ENCODE results near the gene SLK.

SLK gene

DNA sequence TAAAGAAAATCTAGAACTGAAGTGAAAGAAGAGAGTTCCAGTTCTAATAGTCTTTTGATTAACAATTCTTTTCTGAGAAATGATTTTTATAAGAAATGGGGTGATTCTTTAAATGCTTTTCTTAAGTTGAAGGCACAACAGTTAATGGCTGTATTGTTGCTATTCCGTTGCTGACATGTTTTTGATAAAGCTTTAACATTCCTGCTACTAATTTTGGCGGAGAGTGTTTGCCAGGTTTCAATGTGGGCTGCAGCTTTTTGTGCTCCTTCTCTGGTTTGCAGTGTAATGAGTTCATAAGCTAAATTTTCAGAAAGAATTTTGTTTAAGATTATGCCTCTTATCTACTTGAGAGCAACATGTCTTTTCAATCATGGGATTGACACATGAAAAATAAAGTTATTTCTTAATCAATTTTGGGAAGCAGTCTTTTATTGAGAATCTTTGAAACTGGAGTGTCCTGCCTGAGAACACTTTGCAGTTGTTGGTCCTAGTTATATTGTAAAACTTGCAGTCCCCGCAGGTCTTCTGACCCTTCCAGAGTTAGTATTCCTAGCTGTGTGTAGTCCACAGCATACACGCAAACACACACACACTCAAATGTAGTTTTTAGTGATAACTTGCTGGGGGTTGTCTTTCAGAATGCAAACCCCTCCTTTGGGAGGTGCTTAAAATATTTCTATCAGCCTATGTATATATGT is 62.0 kb downstream of the SLK start:
- H3K27ac ChIP-seq (ENCODE audit: low read depth, low read length), result no peak overlapping the region
- no peaks in the 10 kb centered on the region for H3K9me2 ChIP-seq (replicated peaks; ENCODE audit: insufficient read depth, low read length)
- no peaks in the 10 kb centered on the region for H3K27me3 ChIP-seq (ENCODE audit: low read length)
- peaks cover 19% of the 10 kb centered on the region; the same call in 1 of the 2 replicates for H3K36me3 ChIP-seq (ENCODE audit: low read length)
- no peak overlapping the region for H3K4me2 ChIP-seq (ENCODE audit: low read depth, low read length, poor library complexity, severe bottlenecking)
- no peaks in the 10 kb centered on the region for H3K9me3 ChIP-seq (ENCODE audit: insufficient read depth, low read length)
- H3F3A ChIP-seq (ENCODE audit: insufficient read depth), result no peaks in the 10 kb centered on the region
- no peak overlapping the region for H3K4me3 ChIP-seq (ENCODE audit: insufficient read depth, low read length, poor library complexity, severe bottlenecking)
- H4K20me1 ChIP-seq (ENCODE audit: low read depth, low read length), result no peaks in the 10 kb centered on the region
- H3K79me2 ChIP-seq (ENCODE audit: insufficient read depth, low read length), result no peaks in the 10 kb centered on the region
- no peak overlapping the region for H2AFZ ChIP-seq (ENCODE audit: low read depth, low read length, severe bottlenecking)
- H3K9ac ChIP-seq (ENCODE audit: low read length), result no peak overlapping the region
- TF ChIP-seq EZH2phosphoT487 (conservative IDR thresholded peaks at IDR 0.05; ENCODE audit: low read length), result no peak
- TF ChIP-seq, protein P1, sequence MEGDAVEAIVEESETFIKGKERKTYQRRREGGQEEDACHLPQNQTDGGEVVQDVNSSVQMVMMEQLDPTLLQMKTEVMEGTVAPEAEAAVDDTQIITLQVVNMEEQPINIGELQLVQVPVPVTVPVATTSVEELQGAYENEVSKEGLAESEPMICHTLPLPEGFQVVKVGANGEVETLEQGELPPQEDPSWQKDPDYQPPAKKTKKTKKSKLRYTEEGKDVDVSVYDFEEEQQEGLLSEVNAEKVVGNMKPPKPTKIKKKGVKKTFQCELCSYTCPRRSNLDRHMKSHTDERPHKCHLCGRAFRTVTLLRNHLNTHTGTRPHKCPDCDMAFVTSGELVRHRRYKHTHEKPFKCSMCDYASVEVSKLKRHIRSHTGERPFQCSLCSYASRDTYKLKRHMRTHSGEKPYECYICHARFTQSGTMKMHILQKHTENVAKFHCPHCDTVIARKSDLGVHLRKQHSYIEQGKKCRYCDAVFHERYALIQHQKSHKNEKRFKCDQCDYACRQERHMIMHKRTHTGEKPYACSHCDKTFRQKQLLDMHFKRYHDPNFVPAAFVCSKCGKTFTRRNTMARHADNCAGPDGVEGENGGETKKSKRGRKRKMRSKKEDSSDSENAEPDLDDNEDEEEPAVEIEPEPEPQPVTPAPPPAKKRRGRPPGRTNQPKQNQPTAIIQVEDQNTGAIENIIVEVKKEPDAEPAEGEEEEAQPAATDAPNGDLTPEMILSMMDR (IDR thresholded peaks at IDR 0.05; ENCODE audit: insufficient read depth, low read length, poor library complexity, severe bottlenecking), result no peak

DNA sequence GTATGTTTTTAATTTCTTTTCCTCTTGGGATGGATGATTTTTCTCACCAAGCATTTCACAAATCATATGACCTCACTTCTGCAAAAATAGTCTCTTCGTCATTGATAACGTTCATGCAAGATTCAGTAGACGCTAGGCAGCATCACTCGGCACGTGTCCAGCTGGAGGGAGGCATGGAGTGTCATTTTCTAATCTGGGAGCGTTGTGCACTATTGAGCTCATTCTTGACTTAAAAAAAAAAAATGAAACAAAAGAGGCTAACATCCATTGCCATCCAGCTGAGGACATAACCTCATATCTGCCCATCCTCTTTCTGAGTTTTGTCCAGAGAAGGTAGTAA is 62.6 kb downstream of the SLK start:
- no peaks in the 10 kb centered on the region for H4K20me1 ChIP-seq (ENCODE audit: low read depth, low read length)
- no peak overlapping the region for H3K4me2 ChIP-seq (ENCODE audit: low read depth, low read length, poor library complexity, severe bottlenecking)
- H3K9ac ChIP-seq (ENCODE audit: low read length), result no peak overlapping the region
- TF ChIP-seq EZH2phosphoT487 (conservative IDR thresholded peaks at IDR 0.05; ENCODE audit: low read length), result no peak
- TF ChIP-seq, protein P1 (IDR thresholded peaks at IDR 0.05; ENCODE audit: insufficient read depth, low read length, poor library complexity, severe bottlenecking), result no peak
- H2AFZ ChIP-seq (ENCODE audit: low read depth, low read length, severe bottlenecking), result no peak overlapping the region
- peaks cover 19% of the 10 kb centered on the region; the same call in 1 of the 2 replicates for H3K36me3 ChIP-seq (ENCODE audit: low read length)
- H3K27me3 ChIP-seq (ENCODE audit: low read length), result no peaks in the 10 kb centered on the region
- no peaks in the 10 kb centered on the region for H3F3A ChIP-seq (ENCODE audit: insufficient read depth)
- no peaks in the 10 kb centered on the region for H3K9me3 ChIP-seq (ENCODE audit: insufficient read depth, low read length)
- no peaks in the 10 kb centered on the region for H3K79me2 ChIP-seq (ENCODE audit: insufficient read depth, low read length)
- H3K27ac ChIP-seq (ENCODE audit: low read depth, low read length), result no peak overlapping the region
- H3K4me3 ChIP-seq (ENCODE audit: insufficient read depth, low read length, poor library complexity, severe bottlenecking), result no peak overlapping the region
- no peaks in the 10 kb centered on the region for H3K9me2 ChIP-seq (replicated peaks; ENCODE audit: insufficient read depth, low read length)

DNA sequence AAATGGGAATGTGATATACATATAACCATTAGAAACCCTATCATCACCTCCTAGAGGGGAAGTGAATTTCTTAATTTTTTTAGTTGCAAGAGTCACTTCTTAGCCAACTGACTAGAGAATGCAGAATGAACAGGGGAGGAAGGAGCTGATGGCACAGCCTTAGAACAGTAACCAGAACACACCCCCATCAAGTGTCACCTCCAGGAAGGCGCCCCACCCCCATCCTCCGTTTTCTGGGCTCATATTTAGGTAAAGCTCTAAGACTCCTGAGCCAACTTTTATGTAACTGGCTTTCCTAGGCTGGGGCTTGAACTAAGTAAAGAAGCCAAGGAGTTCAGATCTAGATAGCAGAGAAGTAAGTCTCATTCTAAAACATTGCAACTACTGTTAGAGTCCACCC is 64.7 kb downstream of the SLK start:
- H3K27ac ChIP-seq (ENCODE audit: low read depth, low read length), result no peak overlapping the region
- H3K4me3 ChIP-seq (ENCODE audit: insufficient read depth, low read length, poor library complexity, severe bottlenecking), result no peak overlapping the region
- no peaks in the 10 kb centered on the region for H3K9me2 ChIP-seq (replicated peaks; ENCODE audit: insufficient read depth, low read length)
- H4K20me1 ChIP-seq (ENCODE audit: low read depth, low read length), result no peaks in the 10 kb centered on the region
- 0 out of 2 replicates have a peak, but pooled peaks cover 4% of the 10 kb centered on the region for H3K36me3 ChIP-seq (ENCODE audit: low read length)
- H3K27me3 ChIP-seq (ENCODE audit: low read length), result no peaks in the 10 kb centered on the region
- H3K79me2 ChIP-seq (ENCODE audit: insufficient read depth, low read length), result no peaks in the 10 kb centered on the region
- H2AFZ ChIP-seq (ENCODE audit: low read depth, low read length, severe bottlenecking), result no peak overlapping the region
- no peak for TF ChIP-seq EZH2phosphoT487 (conservative IDR thresholded peaks at IDR 0.05; ENCODE audit: low read length)
- TF ChIP-seq, protein P1 (IDR thresholded peaks at IDR 0.05; ENCODE audit: insufficient read depth, low read length, poor library complexity, severe bottlenecking), result no peak
- no peaks in the 10 kb centered on the region for H3F3A ChIP-seq (ENCODE audit: insufficient read depth)
- H3K9me3 ChIP-seq (ENCODE audit: insufficient read depth, low read length), result no peaks in the 10 kb centered on the region
- no peak overlapping the region for H3K9ac ChIP-seq (ENCODE audit: low read length)
- H3K4me2 ChIP-seq (ENCODE audit: low read depth, low read length, poor library complexity, severe bottlenecking), result no peak overlapping the region
